Spleen (tissue), 11 donors: Measurements from ENCODE around the gene KMT5C. TPM values are rescaled to one million over a fixed set of nuclear protein-coding genes. Genes with fewer than 3 reads are reported as not detected.

Experiments used
- DNase-seq: peaks from one replicate; pipeline ENCODE4 v3.0.0-alpha.2; 2020
- H3K27ac ChIP-seq, 8 donors: fragments of 200-600 bp; sonication (generic) in 7 of 8; 1 replicate in 4 of 8; 2 replicates in 4 of 8; pipeline versions ENCODE4 v1.5.0 to v1.8.0; 2016 to 2021; ENCODE audit warnings: inconsistent platforms in 4 of 8, mild to moderate bottlenecking in 4 of 8, moderate library complexity in 1 of 8
- H3K27me3 ChIP-seq, 7 donors: fragments of 200-600 bp; sonication (generic) in 6 of 7; replicated peaks in 1 of 7; 1 replicate in 4 of 7; 2 replicates in 3 of 7; pipeline versions ENCODE4 v1.5.0 to v1.8.0; 2016 to 2021; ENCODE audit warnings: inconsistent platforms in 3 of 7, mild to moderate bottlenecking in 1 of 7
- H3K36me3 ChIP-seq, 6 donors: fragments of 200-600 bp; sonication (generic) in 5 of 6; 1 replicate in 4 of 6; 2 replicates in 2 of 6; pipeline versions ENCODE4 v1.5.0 to v1.8.0; 2016 to 2021; ENCODE audit warnings: inconsistent platforms in 2 of 6
- H3K4me1 ChIP-seq, 6 donors: fragments of 200-600 bp; sonication (generic) in 5 of 6; 1 replicate in 3 of 6; 2 replicates in 3 of 6; pipeline versions ENCODE4 v1.5.0 to v1.8.0; 2016 to 2021; ENCODE audit warnings: inconsistent platforms in 3 of 6
- H3K4me3 ChIP-seq, 8 donors: fragments of 200-600 bp; sonication (generic) in 7 of 8; 1 replicate in 4 of 8; 2 replicates in 4 of 8; pipeline versions ENCODE4 v1.5.0 to v1.8.0; 2016 to 2021; ENCODE audit warnings: inconsistent platforms in 4 of 8, mild to moderate bottlenecking in 4 of 8, moderate library complexity in 2 of 8
- H3K9me3 ChIP-seq, 8 donors: fragments of 200-600 bp; sonication (generic) in 7 of 8; 1 replicate in 4 of 8; 2 replicates in 4 of 8; pipeline versions ENCODE4 v1.5.0 to v1.8.0; 2016 to 2021; ENCODE audit warnings: inconsistent platforms in 4 of 8
- POLR2A ChIP-seq, 3 donors: fragments of 450-650 bp; IDR thresholded peaks; one replicate each; pipeline ENCODE4 v1.5.1; 2017; ENCODE audit warnings: antibody characterized with exemption in 3 of 3, mild to moderate bottlenecking in 1 of 3
- POLR2AphosphoS5 ChIP-seq, 3 donors: sonication (generic); formaldehyde crosslinking; IDR thresholded peaks; one replicate each; pipeline ENCODE4 v1.5.1; 2017; ENCODE audit warnings: antibody characterized with exemption in 3 of 3
- WGBS, 5 donors: extraction: QIAGEN DNeasy Blood & Tissue Kit in 3 of 5; methylation state at CpG; one replicate each; pipeline versions ENCODE4 v1.1.5 to v1.1.7; 2013 to 2018; 5-methylcytosine and 5-hydroxymethylcytosine counted together
- intact Hi-C: fragments of 100-400 bp; cut with DNase I; formaldehyde crosslinking; loops from one replicate; pipeline ENCODE4 v1.15.0; 2023; ENCODE audit warnings: low total_unique reads
- polyA plus RNA-seq, 3 donors: library from polyadenylated mRNA; stranded (reverse); fragments of 200-250 nt; gene quantifications; one replicate each; pipeline ENCODE4 v1.2.1, GENCODE V29; 2013
- total RNA-seq, 7 donors: library from RNA; depleted of rRNA in 3 of 7; stranded (reverse); fragments of >200 nt in 3 of 7; fragmentation: NEBNext Ultra II Directional in 4 of 7; extraction: Animal tissue kit (Norgen Biotek cat#: 25700) in 4 of 7; gene quantifications; one replicate each; pipeline versions ENCODE4 v1.1.0 to v1.2.1, GENCODE V29; 2016 to 2021
- TF ChIP-seq, protein P1 (sequence below), 11 experiments: fragments of 200-600 bp in 7 of 11; fragments of 450-650 bp in 4 of 11; sonication (generic) in 4 of 11; IDR thresholded peaks in 8 of 11; conservative IDR thresholded peaks in 3 of 11; 1 replicate in 7 of 11; 2 replicates in 4 of 11; pipeline versions ENCODE4 v1.4.0 to v1.8.0; 2016 to 2021; ENCODE audit warnings: antibody characterized with exemption in 11 of 11, inconsistent platforms in 4 of 11, mild to moderate bottlenecking in 1 of 11
- donor health status: healthy with polysubstance abuse.
- donor health status: DM: no; HTN: no; CAD: no; lungs with moderate emphysema.
- donor health status: DM: no; HTN: no; CAD: no.
- donor health status: Bipolar disorder and iron deficiency.
- donor health status: healthy.
- donor health status: DM: no; HTN: no; CAD: no.
- donor health status: DM: yes; HTN: yes; CAD: no.

KMT5C gene
- total and polyA plus RNA-seq, 10 donors = 5.7 to 18.1 (median 12.2) TPM

DNA sequence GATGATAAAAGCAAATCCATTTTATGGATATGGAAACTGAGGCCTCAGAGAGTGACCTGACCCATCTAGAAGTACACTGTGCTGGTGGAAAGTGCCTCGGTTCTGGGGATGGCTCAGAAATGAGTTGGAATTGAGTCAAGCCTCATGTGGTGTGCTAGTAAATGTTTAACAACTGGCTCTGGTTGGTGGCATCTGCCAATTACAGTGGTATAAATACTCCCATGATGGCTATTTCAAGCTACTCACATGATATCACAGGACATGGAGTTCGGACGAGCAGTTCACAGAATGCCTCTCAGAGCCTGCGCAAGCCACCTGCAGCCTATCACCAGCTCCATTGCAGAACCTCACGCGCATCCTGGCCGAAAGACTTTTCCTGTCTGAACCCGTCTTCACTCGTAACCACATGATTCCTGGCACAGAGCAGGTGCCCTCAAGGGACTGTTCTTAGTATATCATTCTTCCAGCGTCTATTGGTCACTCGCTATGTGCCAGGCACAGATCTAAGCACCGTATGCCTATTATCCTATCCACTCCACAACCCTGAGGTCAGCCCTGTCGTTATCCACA is 23.6 kb upstream of the KMT5C start:
- Histone ChIP-seq H3K27me3 (peaks cover 0 to 10% (median 0%) of the 10 kb centered on the region in 7 donors), H3K27ac (no peak overlapping the region), H3K9me3 (no peaks in the 10 kb centered on the region), H3K36me3 (peaks cover 0 to 13% (median 0%) of the 10 kb centered on the region in 6 donors), H3K4me3 (no peak overlapping the region), H3K4me1 (peaks cover 0 to under 1% (median 0%) of the 10 kb centered on the region in 6 donors)
- TF ChIP-seq, protein P1, sequence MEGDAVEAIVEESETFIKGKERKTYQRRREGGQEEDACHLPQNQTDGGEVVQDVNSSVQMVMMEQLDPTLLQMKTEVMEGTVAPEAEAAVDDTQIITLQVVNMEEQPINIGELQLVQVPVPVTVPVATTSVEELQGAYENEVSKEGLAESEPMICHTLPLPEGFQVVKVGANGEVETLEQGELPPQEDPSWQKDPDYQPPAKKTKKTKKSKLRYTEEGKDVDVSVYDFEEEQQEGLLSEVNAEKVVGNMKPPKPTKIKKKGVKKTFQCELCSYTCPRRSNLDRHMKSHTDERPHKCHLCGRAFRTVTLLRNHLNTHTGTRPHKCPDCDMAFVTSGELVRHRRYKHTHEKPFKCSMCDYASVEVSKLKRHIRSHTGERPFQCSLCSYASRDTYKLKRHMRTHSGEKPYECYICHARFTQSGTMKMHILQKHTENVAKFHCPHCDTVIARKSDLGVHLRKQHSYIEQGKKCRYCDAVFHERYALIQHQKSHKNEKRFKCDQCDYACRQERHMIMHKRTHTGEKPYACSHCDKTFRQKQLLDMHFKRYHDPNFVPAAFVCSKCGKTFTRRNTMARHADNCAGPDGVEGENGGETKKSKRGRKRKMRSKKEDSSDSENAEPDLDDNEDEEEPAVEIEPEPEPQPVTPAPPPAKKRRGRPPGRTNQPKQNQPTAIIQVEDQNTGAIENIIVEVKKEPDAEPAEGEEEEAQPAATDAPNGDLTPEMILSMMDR (IDR thresholded peaks at IDR 0.05 in 8 of 11, conservative IDR thresholded peaks at IDR 0.05 in 3 of 11) = no peak
- TF ChIP-seq POLR2AphosphoS5 (IDR thresholded peaks at IDR 0.05) = no peak
- intact Hi-C loops = no loop called here
- WGBS, 5 donors = 77 to 87% (median 84%) methylated on average over 13 of the region's 13 CpGs
- DNase-seq = no peak

DNA sequence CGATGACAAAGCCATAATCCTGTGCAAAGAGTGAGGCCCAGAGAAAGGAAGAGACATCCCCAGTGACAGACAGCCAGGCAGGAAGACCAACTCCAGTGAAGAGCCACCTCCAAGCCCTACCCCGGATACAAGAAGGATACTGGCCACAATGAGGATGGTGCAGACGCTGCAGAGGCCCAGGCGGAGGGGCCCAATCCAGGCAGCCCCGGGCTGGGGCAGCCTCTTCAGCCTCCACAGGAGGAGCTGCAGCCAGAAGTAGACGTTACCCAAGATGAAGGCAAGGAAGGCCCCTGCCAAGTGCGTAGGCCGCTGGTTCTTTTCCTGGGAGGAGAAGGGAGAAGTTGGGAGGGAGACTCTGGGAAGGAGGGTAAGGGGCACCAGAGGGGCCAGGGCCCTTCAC is 23.0 kb upstream of the KMT5C start:
- WGBS, 5 donors = 84 to 91% (median 87%) methylated on average over 8 of the region's 8 CpGs
- H3K4me3 ChIP-seq = no peak overlapping the region
- peaks cover 0 to 13% (median 0%) of the 10 kb centered on the region in 6 donors for H3K36me3 ChIP-seq
- no peak for DNase-seq
- intact Hi-C loops = no loop called here
- no peak overlapping the region for H3K27ac ChIP-seq
- H3K27me3 ChIP-seq = peaks cover 0 to 10% (median 0%) of the 10 kb centered on the region in 7 donors
- H3K4me1 ChIP-seq = peaks cover 0 to 6% (median 0%) of the 10 kb centered on the region in 6 donors
- TF ChIP-seq, protein P1 (IDR thresholded peaks at IDR 0.05 in 8 of 11, conservative IDR thresholded peaks at IDR 0.05 in 3 of 11) = no peak
- TF ChIP-seq POLR2AphosphoS5 (IDR thresholded peaks at IDR 0.05) (no peak), POLR2A (IDR thresholded peaks at IDR 0.05) (no peak)
- H3K9me3 ChIP-seq = no peaks in the 10 kb centered on the region

DNA sequence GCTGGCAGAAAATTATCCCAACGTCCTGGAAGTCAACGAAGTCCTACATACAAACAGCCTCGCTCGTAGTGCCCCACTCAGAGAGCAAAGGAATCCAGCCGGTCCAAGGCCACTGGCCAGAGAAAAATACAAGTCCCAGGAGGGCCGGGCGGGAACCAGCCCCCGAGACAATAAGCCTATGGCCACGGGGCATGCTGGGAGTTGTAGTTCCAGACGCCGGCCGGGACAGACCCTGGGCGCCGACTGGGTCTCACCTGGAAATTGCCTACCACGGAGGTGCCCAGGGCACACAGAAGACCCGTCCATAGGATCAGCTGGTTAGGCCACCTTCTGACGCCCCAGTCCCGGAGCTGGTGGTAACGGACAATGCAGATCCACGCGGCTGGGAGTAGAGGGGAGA is 19.9 kb upstream of the KMT5C start:
- Histone ChIP-seq H3K27ac (no peak overlapping the region), H3K4me3 (no peak overlapping the region), H3K9me3 (no peaks in the 10 kb centered on the region), H3K36me3 (peaks cover 0 to 13% (median 0%) of the 10 kb centered on the region in 6 donors), H3K27me3 (peaks cover 0 to 24% (median 0%) of the 10 kb centered on the region in 7 donors), H3K4me1 (peaks cover 0 to 23% (median 0%) of the 10 kb centered on the region in 6 donors)
- no peak for DNase-seq
- no peak for TF ChIP-seq POLR2AphosphoS5 (IDR thresholded peaks at IDR 0.05)
- TF ChIP-seq POLR2A (IDR thresholded peaks at IDR 0.05) = no peak
- TF ChIP-seq, protein P1 (IDR thresholded peaks at IDR 0.05 in 8 of 11, conservative IDR thresholded peaks at IDR 0.05 in 3 of 11) = no peak
- WGBS, 5 donors = 40 to 69% (median 59%) methylated on average over 21 of the region's 21 CpGs
- intact Hi-C loops = no loop called here

DNA sequence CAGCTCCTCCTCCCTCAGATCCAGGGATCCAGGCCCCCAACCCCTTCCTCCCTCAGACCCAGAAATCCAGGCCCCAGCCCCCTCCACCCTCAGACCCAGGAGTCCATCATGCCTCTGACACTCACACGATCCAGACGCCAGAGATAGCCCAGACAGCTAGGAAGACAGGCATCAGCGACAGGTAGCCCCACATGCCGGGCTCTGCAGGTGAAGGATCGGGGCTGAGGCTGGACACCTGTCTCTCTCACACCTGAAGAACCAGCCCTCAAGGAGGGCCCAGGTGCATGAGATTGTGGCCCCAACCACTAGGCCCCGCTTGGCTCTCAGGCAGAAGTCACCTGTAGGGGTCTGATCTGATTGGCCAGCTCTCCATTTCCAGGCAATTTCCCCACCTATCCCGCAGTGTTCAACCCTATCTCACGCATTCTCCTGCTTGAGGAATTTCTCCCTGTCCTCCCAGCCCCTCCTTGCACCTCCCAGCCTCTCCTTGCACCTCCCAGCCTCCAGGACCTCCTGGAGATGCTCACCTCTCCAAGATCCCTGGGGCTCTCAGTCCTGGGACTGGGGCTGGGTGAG is 18.7 kb upstream of the KMT5C start:
- TF ChIP-seq POLR2A (IDR thresholded peaks at IDR 0.05) = no peak
- TF ChIP-seq POLR2AphosphoS5 (IDR thresholded peaks at IDR 0.05) = no peak
- TF ChIP-seq, protein P1 (IDR thresholded peaks at IDR 0.05 in 8 of 11, conservative IDR thresholded peaks at IDR 0.05 in 3 of 11) = no peak
- peaks cover 0 to 34% (median 0%) of the 10 kb centered on the region in 6 donors for H3K4me1 ChIP-seq
- H3K27ac ChIP-seq = no peak overlapping the region
- H3K4me3 ChIP-seq = no peak overlapping the region
- intact Hi-C loops = no loop called here
- DNase-seq = no peak
- H3K27me3 ChIP-seq = peaks cover 0 to 24% (median 0%) of the 10 kb centered on the region in 7 donors
- 83 to 89% (median 86%) methylated on average over 8 of the region's 8 CpGs for WGBS, 5 donors
- peaks cover 0 to 13% (median 0%) of the 10 kb centered on the region in 6 donors for H3K36me3 ChIP-seq
- no peaks in the 10 kb centered on the region for H3K9me3 ChIP-seq
